ENCODE results near the gene HAUS2. TPM values are rescaled to one million over a fixed set of nuclear protein-coding genes. Genes with fewer than 3 reads are reported as not detected.

HAUS2 gene
- total RNA-seq, 4 donors from 2014 or later = 17.3 to 37.8 (median 33.0) TPM

- TF ChIP-seq CTCF (IDR thresholded peaks at IDR 0.05; ENCODE audit: low read depth) = no peak
Observed at GRCh38 chr15:42604894-42605744, 56.5 kb downstream of the HAUS2 start.

- no peak for TF ChIP-seq CTCF (IDR thresholded peaks at IDR 0.05; ENCODE audit: low read depth)
Observed at GRCh38 chr15:42605796-42606195, 57.2 kb downstream of the HAUS2 start.

- TF ChIP-seq CTCF (IDR thresholded peaks at IDR 0.05; ENCODE audit: low read depth) = no peak
Observed at GRCh38 chr15:42608110-42608531, 59.5 kb downstream of the HAUS2 start.

- no peak for TF ChIP-seq CTCF (IDR thresholded peaks at IDR 0.05; ENCODE audit: low read depth)
Observed at GRCh38 chr15:42608752-42609488, 60.3 kb downstream of the HAUS2 start.

GRCh38 chr15:42611532-42611931, 62.9 kb downstream of the HAUS2 start:
- TF ChIP-seq CTCF (IDR thresholded peaks at IDR 0.05; ENCODE audit: low read depth) = no peak

GRCh38 chr15:42612367-42612912, 63.8 kb downstream of the HAUS2 start:
- no peak for TF ChIP-seq CTCF (IDR thresholded peaks at IDR 0.05; ENCODE audit: low read depth)

- TF ChIP-seq CTCF (IDR thresholded peaks at IDR 0.05; ENCODE audit: low read depth) = no peak
Observed at GRCh38 chr15:42616107-42616506, 67.5 kb downstream of the HAUS2 start.

Measured in subcutaneous adipose tissue (tissue), 4 donors.